ENCODE results near the gene STK32B. TPM values are rescaled to one million over a fixed set of nuclear protein-coding genes. Genes with fewer than 3 reads are reported as not detected.

The STK32B gene
- total and polyA plus RNA-seq, 2 of the 8 experiments (the other 6 are each of a cell fraction or from before 2014, with no cell fraction given): 2.3 to 2.5 TPM

Small RNAs within 50 kb of the gene (small RNA-seq; reads per million reads assigned to genes)
- not detected for gene RF00019 (ENCODE audit: insufficient read depth)

Other genes with a start within 250 kb of the STK32B start
- gene MSX1, start 191.8 kb upstream of the STK32B start, total RNA-seq (2021; fragmentation: NEBNext Ultra II Directional; extraction: Animal tissue kit (Norgen Biotek cat#: 25700)): not detected in 2 replicates
- gene MSX1, start 191.8 kb upstream of the STK32B start, polyA plus RNA-seq (2011; rRNA removed): 0.47 and 0.75 TPM in 2 replicates
- 8.1 and 9.8 TPM in 2 replicates for gene CYTL1, start 32.0 kb upstream of the STK32B start, total RNA-seq (2021; fragmentation: NEBNext Ultra II Directional; extraction: Animal tissue kit (Norgen Biotek cat#: 25700))
- gene CYTL1, start 32.0 kb upstream of the STK32B start, polyA plus RNA-seq (2011; rRNA removed): 8.0 and 8.6 TPM in 2 replicates

Data from H1 (cell line).